IPS-NIHi7 (cell line): ENCODE measurements around the gene ZNF329.

Source experiments
- DNase-seq: peaks from one replicate; pipeline ENCODE4 v3.0.0; 2012; ENCODE audit warnings: mixed read lengths; ENCODE audit errors: extremely low spot score

The ZNF329 gene

GRCh38 chr19:58118979-58119733 lies 31.4 kb downstream of the ZNF329 start:
- no peak for DNase-seq

GRCh38 chr19:58117841-58118575 lies 32.6 kb downstream of the ZNF329 start:
- DNase-seq: no peak

GRCh38 chr19:58108546-58108817 lies 42.1 kb downstream of the ZNF329 start:
- DNase-seq: no peak

DNA sequence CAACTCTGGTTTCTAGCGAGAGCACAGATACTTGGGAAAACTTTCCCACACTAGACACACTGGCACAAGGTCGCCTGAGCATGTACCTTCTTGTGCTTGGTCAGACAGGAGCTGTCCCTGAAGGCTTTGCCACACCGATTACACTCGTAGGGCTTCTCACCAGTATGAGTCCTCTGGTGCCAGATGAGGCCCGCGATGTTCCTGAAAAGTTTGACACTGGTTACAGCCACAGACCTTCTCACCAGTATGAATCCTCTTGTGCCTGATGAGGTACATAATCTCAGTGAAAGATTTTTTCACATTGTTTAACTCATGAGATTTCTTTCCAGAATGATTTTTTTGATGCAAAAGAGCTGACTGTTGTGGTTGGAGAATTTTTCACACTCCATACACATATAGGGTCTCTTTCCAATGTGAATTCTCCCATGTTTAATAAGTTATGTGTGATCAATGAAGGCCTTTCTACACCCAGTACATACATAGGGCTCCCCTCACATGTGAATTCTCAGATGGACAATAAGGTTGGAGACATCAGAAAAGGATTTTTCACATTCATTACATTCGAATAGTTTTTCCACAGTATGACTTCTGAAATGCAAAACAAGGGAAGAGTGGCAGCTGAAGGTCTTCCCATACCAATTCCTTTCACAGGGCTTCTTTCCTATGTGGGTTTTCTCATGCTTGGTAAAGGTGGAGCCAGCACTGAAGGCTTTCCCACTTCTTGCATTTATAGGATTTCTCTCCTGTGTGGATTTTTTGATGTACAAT lies 42.6 kb downstream of the ZNF329 start:
- DNase-seq: no peak

DNA sequence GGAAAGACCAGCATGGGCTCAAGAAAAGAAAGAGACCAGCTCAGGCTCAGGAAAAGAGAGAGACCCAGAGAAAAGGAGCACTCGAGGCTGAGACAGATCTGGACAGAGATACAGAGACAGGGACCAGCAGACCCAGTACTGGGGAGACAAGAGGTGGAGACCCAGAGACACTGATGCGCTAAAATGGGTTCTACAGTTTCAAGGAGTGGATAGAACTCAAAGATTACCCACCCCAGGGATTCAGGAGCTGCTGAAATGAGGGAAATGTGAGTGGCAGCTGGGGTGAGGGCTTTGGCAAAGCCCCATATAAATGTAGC lies 51.9 kb downstream of the ZNF329 start:
- no peak for DNase-seq

DNA sequence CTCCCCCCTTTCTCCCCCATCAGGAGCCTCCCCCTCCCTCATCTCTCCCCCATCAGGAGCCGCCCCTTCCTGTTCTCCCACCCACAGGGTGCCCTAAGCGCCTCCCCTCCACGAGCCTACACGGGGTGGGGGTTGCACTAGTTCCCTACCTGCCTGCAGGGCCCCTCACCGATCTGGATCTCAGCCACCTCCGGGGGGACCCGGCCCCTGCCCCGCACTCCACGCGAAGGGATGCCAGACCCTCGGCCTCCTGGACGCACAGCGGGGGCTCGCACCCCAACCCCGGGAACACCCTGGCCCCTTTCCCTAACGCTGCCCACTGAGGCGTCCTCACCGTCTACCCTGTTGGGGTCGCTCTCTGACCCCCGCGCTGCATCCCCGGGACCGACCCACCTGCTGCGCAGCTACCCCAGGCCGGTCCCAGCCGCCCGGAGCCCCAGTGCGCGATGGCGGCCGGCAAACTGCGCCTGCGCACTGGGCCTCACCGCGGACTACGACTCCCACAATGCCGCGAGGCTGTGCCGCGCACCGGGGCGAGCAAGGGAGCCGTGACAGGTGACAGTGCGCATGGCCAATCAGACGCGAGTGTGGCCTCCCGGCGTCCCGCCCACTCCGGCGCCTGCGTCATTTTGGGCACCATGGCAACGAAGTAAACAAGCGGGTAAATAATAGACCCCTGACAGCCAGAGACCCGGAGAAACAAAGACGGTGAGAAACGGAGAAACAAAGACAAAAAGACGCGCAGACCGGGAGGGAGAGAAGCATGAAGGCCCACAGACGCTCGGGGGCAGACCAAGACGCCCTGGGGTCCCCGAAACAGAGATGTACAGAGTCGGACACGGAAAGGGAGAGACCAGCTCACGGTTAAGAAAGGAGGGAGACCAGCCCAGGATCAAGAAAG lies 52.6 kb downstream of the ZNF329 start, which contains the start of gene ZSCAN18:
TSS of gene ZSCAN18 (minus strand) at position 451 of the 901 bp plus-strand sequence. CDS start 7,964 bp downstream, outside the sequence.
- peak; percentile 100 for DNase-seq

DNA sequence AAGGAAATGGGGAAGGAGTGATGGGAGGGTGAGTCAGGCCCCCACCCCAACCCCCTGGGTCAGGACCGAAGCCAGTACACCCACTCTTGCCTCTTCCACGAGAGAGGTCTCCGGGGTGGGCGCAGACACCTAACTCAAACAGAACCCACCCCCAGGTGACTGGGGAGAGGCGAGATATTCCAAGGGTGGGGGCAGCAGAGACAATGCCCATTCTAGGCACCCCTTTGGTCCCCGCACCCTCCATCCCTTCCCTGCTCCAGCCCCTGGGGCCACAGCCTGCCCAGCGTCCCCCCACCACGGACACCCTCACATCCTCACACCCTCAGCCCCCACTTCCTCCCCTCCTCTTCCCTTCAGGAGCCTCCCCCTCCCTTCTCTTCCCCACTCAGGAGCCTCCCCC lies 53.2 kb downstream of the ZNF329 start:
- DNase-seq: no peak

DNA sequence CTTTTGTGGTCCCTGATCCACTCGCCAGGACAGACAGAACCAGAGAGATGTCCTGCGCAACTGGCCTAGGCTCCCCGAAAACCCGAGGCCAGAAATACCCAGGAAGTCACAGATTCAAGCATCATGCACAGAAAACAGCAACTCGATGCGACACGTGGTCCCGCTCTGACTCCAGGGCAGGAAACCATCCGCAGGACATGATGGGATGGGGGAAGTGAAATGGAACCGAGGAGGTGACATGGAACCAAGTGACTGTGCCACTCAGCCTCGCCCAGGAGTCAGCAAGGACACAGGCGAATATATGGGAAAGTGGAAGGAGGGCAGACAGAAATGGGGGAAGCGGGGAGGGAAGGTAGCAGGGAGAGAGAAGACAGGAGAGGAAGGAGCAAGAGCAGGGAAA lies 53.7 kb downstream of the ZNF329 start:
- DNase-seq: no peak

DNA sequence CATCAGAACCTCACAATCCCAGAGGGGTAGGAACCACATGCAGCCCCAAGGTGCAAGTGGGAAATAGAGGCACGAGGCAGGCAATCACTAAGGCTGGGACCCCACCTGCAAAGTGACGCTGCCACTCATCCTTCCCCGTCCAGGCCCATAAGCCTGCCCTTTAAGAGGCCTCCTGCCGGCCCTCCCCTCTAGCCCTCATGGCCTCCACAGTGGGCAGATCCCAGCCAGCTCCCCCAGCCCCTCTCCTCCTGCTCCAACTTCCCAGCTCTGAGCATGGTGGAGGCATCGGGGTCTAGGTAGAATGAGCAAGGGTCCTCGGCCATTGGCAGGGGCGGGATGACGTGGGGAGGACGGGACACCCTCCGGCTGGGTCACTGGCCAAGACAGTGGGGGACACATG lies 55.3 kb downstream of the ZNF329 start:
- DNase-seq: no peak

- no peak for DNase-seq
Measured at GRCh38 chr19:58093071-58093470, 57.5 kb downstream of the ZNF329 start.

DNA sequence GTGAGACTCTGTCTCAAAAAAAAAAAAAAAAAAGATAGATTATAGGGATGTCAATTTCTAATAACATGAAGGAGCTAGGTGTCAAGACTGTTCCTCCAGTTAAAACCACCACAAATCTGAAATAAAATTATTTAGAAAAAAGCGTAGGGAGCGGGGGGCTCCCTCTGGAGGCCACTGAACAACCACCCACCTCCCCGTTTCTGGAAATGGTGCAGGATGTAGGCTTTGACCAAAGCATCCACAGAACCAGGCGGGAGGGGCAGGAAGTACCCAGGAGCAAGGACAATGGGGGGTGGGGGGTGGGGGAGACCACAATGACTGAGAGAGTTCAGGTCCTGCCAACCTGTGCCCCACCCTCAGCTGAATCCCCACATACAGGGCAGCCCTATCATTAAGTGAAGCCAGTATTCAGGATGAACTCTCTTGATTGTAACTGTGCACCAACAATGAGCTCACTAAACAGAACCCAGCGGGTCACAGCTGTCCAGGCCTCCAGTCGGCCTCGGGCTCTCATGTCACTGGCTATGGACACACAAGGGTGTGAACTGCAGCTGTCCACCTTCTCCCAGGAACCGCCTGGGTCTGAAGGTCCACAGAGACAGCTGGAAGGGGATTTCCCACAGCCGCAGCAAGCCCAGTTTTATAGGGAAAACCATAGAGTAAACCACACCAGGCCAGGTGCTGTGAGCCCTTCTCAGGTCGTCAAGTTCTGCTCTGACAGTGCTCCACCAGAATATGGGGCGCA lies 59.2 kb downstream of the ZNF329 start:
- DNase-seq: no peak

DNA sequence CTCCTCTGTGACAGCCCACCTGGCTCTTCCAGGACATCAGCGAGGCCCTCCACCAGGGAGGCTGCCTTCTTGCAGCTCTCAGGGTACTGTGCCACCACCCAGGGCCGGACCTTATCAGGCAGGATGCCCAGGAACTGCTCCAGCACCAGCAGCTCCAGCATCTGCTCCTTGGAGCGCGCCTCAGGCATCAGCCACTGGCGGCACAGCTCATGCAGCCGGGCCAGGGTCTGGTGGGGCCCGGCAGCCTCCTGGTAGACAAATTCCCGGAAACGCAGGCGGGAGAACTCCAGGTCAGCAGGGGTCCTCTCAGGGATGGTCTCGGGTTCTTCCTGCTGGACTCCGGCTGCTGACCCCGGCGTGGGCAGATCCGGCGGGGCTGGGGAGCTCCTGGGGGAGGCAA lies 60.7 kb downstream of the ZNF329 start:
- DNase-seq: no peak

GRCh38 chr19:58088521-58089052 lies 62.0 kb downstream of the ZNF329 start:
- DNase-seq: no peak

- no peak for DNase-seq
Measured at GRCh38 chr19:58086825-58087710, 63.5 kb downstream of the ZNF329 start.

- no peak for DNase-seq
Measured at GRCh38 chr19:58085348-58085875, 65.2 kb downstream of the ZNF329 start.

GRCh38 chr19:58084596-58085347 lies 65.8 kb downstream of the ZNF329 start:
- no peak for DNase-seq

- no peak for DNase-seq
Measured at GRCh38 chr19:58083021-58083420, 67.6 kb downstream of the ZNF329 start.

- DNase-seq: no peak
Measured at GRCh38 chr19:58079792-58080191, 70.8 kb downstream of the ZNF329 start.
